ENCODE measurements around the gene SESTD1. TPM values are rescaled to one million over a fixed set of nuclear protein-coding genes. Genes with fewer than 3 reads are reported as not detected.

The SESTD1 gene
- total RNA-seq, 1 experiment from 2014 or later = 208 TPM

- H3K4me3 ChIP-seq = no peak overlapping the region
- peaks cover 10% of the 10 kb centered on the region; the same call in 1 of the 2 replicates for H3F3A ChIP-seq (ENCODE audit: insufficient read depth, low read depth)
- H4K20me1 ChIP-seq (ENCODE audit: insufficient read depth) = no peaks in the 10 kb centered on the region
- BruUV-seq (replicated peaks) = no TSS peak
- intact Hi-C loops (cut with micrococcal nuclease; ENCODE audit: unreplicated experiment) = loop anchor here (5.0 kb wide), 1 partner anchor 336 kb away; no protein-coding TSS in a partner anchor
- no peak overlapping the region for H2AFZ ChIP-seq
- no peak for DNase-seq
- H3K9me3 ChIP-seq (ENCODE audit: insufficient read depth, low read depth) = no peaks in the 10 kb centered on the region
- no peak overlapping the region for H3K4me2 ChIP-seq
- no peaks in the 10 kb centered on the region for H3K27me3 ChIP-seq (ENCODE audit: insufficient read depth, low read depth)
- peaks cover 4% of the 10 kb centered on the region for H3K36me3 ChIP-seq (ENCODE audit: low read depth)
- no peaks in the 10 kb centered on the region for H3K9me2 ChIP-seq (ENCODE audit: insufficient read depth)
- ChIA-PET POLR2A (ENCODE audit: unreplicated experiment) (no interaction called here), CTCF (no interaction called here)
- no peak for TF ChIP-seq EZH2 (IDR thresholded peaks at IDR 0.05; ENCODE audit: low read depth)
- TF ChIP-seq CTCF (conservative IDR thresholded peaks at IDR 0.05) = no peak
- no peaks in the 10 kb centered on the region for H3K4me1 ChIP-seq (replicated peaks; ENCODE audit: insufficient read depth)
- H3K27ac ChIP-seq = no peak overlapping the region
- no peaks in the 10 kb centered on the region for H3K79me2 ChIP-seq (ENCODE audit: low read depth)
Measured at GRCh38 chr2:179133016-179133415, 131.6 kb downstream of the SESTD1 start.

GRCh38 chr2:179132076-179132475 is 132.6 kb downstream of the SESTD1 start:
- POLR2A ChIA-PET (ENCODE audit: unreplicated experiment) = no interaction called here
- intact Hi-C loops (cut with micrococcal nuclease; ENCODE audit: unreplicated experiment) = loop anchor here (5.0 kb wide), 1 partner anchor 335 kb away; no protein-coding TSS in a partner anchor
- H3K4me3 ChIP-seq = no peak overlapping the region
- H3K27ac ChIP-seq = no peak overlapping the region
- TF ChIP-seq CTCF (conservative IDR thresholded peaks at IDR 0.05) (no peak), EZH2 (IDR thresholded peaks at IDR 0.05; ENCODE audit: low read depth) (no peak)
- no peaks in the 10 kb centered on the region for H3K27me3 ChIP-seq (ENCODE audit: insufficient read depth, low read depth)
- no peaks in the 10 kb centered on the region for H4K20me1 ChIP-seq (ENCODE audit: insufficient read depth)
- H3F3A ChIP-seq (ENCODE audit: insufficient read depth, low read depth) = peaks cover 10% of the 10 kb centered on the region; the same call in 1 of the 2 replicates
- no peaks in the 10 kb centered on the region for H3K4me1 ChIP-seq (replicated peaks; ENCODE audit: insufficient read depth)
- H2AFZ ChIP-seq = no peak overlapping the region
- DNase-seq = no peak
- no TSS peak for BruUV-seq (replicated peaks)
- no peaks in the 10 kb centered on the region for H3K79me2 ChIP-seq (ENCODE audit: low read depth)
- H3K36me3 ChIP-seq (ENCODE audit: low read depth) = no peaks in the 10 kb centered on the region; the same call in 1 of the 2 replicates
- CTCF ChIA-PET = no interaction called here
- no peaks in the 10 kb centered on the region for H3K9me2 ChIP-seq (ENCODE audit: insufficient read depth)
- H3K4me2 ChIP-seq = no peak overlapping the region
- no peaks in the 10 kb centered on the region for H3K9me3 ChIP-seq (ENCODE audit: insufficient read depth, low read depth)

GRCh38 chr2:179130560-179130959 is 134.1 kb downstream of the SESTD1 start:
- Histone ChIP-seq H3K27ac (no peak overlapping the region), H3K27me3 (ENCODE audit: insufficient read depth, low read depth) (no peaks in the 10 kb centered on the region), H3K4me3 (no peak overlapping the region), H3K4me1 (replicated peaks; ENCODE audit: insufficient read depth) (no peaks in the 10 kb centered on the region), H3F3A (ENCODE audit: insufficient read depth, low read depth) (peaks cover 10% of the 10 kb centered on the region; the same call in 1 of the 2 replicates), H3K9me3 (ENCODE audit: insufficient read depth, low read depth) (no peaks in the 10 kb centered on the region), H3K79me2 (ENCODE audit: low read depth) (no peaks in the 10 kb centered on the region), H3K9me2 (ENCODE audit: insufficient read depth) (no peaks in the 10 kb centered on the region), H3K4me2 (no peak overlapping the region), H3K36me3 (ENCODE audit: low read depth) (no peaks in the 10 kb centered on the region), H2AFZ (no peak overlapping the region), H4K20me1 (ENCODE audit: insufficient read depth) (no peaks in the 10 kb centered on the region)
- ChIA-PET POLR2A (ENCODE audit: unreplicated experiment) (interaction anchor here (0.6 to 0.7 kb wide), 2 partner anchors 99 to 311 kb away, joined by 3 to 6 read pairs; no protein-coding TSS in a partner anchor), CTCF (interaction anchor here (0.5 to 1.7 kb wide), 4 partner anchors 126 to 369 kb away, joined by 3 to 9 read pairs (median 6); no protein-coding TSS in a partner anchor)
- no peak for TF ChIP-seq CTCF (conservative IDR thresholded peaks at IDR 0.05)
- no peak for TF ChIP-seq EZH2 (IDR thresholded peaks at IDR 0.05; ENCODE audit: low read depth)
- intact Hi-C loops (cut with micrococcal nuclease; ENCODE audit: unreplicated experiment) = loop anchor here (5.0 kb wide), 1 partner anchor 333 kb away; no protein-coding TSS in a partner anchor
- no TSS peak for BruUV-seq (replicated peaks)
- DNase-seq = no peak
